ENCODE results near the gene SLC5A7.

Gene SLC5A7

GRCh38 chr2:107986278-107987217, at the start of gene SLC5A7:
Gene SLC5A7 (plus strand): TSS chr2:107986524. CDS start chr2:107988156, 1,632 bp downstream.
- DNase-seq, result no peak

- no peak for DNase-seq
These were observed 24.9 kb upstream of the SLC5A7 start for GRCh38 chr2:107961395-107961794.

GRCh38 chr2:107964185-107964584, 22.1 kb upstream of the SLC5A7 start:
- no peak for DNase-seq

DNA sequence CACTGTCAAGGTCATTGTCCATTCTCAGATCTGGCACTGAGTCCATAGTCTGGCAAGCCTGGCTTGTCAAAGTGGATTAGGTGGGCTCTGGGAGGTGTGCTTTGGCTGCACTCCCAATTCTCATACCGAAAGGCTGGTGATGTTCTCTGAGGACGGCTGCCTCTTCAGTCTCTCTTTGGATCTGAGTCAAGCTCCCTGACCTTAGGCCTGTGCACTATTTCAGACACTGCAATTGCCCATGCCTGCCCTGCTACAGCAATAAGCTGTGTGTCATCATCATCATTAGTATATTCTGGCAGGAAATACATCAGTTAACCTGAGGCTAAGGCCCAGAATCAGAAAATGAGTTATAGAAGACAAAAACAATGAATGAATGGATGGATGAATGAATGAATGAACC, 1.6 kb upstream of the SLC5A7 start:
- DNase-seq, result no peak

DNA sequence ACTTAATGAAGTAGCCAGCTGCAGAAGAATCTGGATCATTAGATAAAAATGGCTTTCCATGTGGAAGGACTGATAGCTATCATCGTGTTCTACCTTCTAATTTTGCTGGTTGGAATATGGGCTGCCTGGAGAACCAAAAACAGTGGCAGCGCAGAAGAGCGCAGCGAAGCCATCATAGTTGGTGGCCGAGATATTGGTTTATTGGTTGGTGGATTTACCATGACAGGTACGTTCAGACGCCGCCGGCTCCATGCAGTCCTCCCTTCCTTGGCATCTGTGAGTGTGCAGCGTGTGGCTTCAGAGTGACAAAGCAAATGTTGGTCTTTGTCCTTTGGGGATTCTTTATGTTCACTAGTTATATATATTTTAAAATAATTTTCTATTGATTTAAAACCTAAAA, 1.8 kb downstream of the SLC5A7 start:
- DNase-seq, result no peak

DNA sequence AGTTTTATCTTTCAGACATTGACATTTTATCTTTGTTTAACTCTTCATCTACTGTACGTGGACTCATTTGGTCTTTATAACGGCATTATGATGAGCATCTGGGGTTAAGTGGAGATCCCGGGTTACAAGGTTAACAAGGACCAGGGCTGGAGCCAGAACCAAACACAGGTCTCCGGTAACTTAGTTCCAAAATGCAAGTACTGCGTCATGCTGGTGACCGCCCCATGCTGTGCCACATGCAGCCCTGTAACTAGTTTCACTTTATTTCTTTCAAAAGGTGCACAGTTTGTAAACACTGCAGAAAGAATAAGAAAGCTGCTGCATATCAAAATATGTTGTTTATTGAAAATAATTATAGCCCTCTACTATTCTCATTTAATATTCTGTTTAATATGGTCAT, 3.1 kb downstream of the SLC5A7 start:
- DNase-seq, result no peak

GRCh38 chr2:107990718-107991117, 4.4 kb downstream of the SLC5A7 start:
- no peak for DNase-seq

GRCh38 chr2:107992069-107992468, 5.7 kb downstream of the SLC5A7 start:
- no peak for DNase-seq

DNA sequence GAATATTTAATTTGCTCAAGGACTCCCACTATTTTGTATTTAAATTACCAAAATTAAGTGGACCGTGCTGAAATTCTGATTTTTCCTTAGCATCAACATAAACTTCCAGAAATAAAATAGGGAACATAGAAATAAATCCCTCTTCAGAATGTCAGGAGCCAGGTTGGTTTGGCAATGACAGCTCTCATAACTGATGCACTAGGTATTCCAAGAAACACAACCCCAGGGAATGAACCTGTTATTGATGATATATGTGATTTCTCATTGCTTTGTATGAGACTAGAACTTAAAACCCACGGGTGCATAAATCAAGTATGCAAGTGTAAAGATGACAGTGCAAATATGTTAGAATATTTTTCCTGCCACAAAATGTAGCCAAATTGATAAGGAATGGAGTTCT, 12.8 kb downstream of the SLC5A7 start:
- DNase-seq, result no peak

- DNase-seq, result no peak
These were observed 24.7 kb downstream of the SLC5A7 start for GRCh38 chr2:108010912-108011591.

DNA sequence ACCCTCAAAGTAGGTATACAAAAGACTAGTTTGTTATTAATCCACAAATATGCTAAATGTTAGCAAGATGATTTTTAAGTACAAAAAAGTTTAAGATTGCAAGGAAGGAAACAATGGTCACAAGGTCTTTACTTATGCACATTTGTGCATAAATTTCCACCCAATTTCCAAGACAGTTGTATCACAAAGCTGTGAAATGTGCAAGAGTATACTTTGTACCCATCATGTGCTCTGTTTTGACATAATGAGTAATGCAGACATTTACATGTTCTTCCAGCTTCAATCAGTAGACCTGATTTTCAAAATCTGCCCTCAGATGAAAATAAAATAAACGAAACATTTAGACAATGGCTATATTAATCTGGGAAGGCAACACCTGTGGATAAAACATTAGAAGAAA, 27.0 kb downstream of the SLC5A7 start:
- no peak for DNase-seq

DNA sequence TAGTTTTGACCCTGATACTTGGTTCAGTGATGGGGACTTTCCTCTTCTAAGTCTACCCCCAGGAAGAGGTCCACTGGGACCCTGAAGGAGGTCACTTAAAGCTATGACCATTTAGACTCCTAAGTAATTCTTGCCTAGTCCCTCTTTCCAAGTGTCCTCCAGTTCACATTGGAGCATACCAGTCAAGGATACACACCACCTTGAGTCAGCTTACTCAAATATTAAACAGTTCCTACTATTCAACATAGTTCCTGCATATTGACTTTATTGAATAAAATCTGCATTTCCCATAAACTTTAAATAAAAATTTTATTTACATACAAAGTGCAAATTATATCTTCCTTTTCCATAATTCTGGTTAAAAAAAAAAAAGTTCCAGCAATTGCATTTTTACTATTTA, 36.3 kb downstream of the SLC5A7 start:
- no peak for DNase-seq

GRCh38 chr2:108023776-108024175, 37.5 kb downstream of the SLC5A7 start:
- no peak for DNase-seq

DNA sequence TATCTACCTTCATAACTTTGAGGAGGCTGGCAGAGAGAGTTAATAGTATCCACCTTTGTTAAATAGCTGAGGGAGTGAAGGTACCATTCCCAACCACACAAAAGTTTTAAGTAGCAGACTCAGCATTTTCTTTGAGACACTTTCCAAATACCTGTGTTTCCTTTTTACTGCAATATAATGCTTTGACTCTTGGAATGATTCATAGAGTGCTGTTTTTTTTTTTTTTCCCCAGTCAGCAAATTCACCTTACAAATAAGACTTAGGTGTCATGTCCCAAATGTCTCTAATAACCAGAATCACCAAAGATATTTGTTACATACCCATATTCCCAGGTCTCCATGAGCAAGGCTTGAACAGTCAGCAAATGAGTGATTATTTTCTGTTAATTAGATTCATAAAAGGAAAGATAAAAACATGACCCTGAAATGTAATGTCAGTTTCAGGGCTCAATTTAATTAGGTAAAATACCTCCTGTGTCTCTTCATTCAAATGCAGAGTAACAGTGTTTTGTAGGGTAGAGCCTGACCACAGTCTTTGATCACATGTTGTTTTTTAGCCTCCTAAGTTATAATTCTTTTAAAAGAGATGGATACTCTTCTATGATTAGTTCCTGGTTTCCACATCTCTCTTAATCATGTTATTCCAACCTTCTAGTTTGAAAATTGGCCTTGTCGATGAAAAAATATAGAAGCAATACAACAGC, 39.9 kb downstream of the SLC5A7 start:
- DNase-seq, result no peak

DNA sequence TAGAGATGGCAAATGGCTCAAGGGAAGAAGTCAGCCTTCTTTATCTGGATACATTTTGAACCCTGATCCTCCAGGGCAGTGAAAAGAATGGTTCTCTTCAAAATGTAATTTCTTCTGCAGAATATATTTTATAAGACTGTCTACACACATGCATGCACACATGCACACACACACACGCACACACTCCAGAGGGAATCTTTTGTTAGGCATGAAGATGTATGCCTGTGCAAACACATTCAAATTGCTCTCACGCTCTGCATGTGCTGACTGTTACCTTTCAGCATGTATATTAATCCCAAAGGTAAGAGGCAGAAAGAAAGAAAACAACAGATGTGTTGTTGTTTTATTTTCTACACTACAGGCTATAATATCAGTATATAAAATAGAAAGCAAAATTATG, 43.2 kb downstream of the SLC5A7 start:
- no peak for DNase-seq

GRCh38 chr2:108029912-108030311, 43.6 kb downstream of the SLC5A7 start:
- DNase-seq, result no peak

DNA sequence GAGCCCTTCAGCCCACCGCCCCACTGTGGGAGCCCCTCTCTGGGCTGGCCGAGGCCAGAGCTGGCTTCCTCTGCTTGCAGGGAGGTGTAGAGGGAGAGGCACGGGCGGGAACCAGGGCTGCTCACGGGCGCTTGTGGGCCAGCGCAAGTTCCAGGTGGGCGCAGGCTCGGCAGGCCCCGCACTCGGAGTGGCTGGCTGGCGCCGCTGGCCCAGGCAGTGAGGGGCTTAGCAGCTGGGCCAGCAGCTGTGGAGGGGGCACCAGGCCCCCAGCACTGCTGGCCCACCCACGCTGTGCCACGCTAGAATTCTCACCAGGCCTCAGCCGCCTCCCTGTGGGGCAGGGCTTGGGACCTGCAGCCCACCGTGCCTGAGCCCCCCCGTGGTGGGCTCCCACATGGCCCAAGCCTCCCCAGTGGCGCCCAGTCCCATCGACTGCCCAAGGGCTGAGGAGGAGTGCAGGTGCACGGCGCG, 45.2 kb downstream of the SLC5A7 start:
- DNase-seq, result no peak

- DNase-seq, result no peak
These were observed 48.5 kb downstream of the SLC5A7 start for GRCh38 chr2:108034843-108035242.

DNA sequence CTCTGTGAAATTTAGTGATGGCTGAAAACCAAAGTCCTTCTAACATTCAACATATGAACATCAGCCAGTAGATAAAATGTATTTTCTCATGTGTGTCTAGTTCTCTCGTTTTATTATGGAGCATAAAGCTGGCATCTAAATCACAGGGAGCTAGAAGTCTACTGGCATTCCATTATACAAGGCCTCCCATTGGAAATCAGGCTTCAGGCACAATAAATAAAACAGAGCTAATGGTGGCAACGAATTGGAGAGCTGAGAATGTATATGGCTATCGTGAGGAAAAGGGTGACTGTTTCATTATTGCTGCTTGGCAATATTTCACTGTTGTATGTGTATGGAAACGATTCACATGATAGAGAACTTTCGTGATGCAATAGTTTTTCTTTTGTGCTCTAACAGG, 62.4 kb downstream of the SLC5A7 start:
- DNase-seq, result no peak

DNA sequence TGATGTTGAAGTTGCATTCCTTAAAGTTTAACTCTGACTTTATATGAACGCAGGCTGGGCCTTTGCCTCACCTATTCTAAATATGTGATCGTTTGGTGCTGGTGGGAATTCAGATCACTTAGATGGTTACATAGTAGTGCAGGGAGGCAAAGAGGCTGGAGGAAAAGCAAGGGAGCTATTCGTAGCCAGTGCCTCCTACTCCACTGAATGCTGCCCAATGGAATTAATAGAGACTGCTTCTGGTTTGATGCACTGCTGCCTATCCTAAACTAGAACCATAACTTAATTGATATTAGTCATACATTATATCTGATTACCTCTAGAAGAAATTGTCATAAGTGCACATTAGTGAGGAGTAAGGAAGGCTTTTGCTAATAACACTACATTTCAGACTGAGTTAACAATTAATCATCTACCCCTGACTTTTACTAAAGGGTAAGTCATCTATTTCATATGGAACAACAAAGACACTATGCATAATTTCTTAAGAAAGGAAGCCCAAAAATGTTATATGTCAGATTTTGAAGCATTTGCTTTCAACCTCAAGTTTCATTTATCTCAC, 72.3 kb downstream of the SLC5A7 start:
- DNase-seq, result no peak

- no peak for DNase-seq
These were observed 75.2 kb downstream of the SLC5A7 start for GRCh38 chr2:108061439-108062042.
